Liver (tissue), 3 donors: ENCODE results near the gene RAD51B.

Source experiments
- EGR1 ChIP-seq, 2 donors: IDR thresholded peaks; 2 replicates each; pipeline ENCODE4 v1.6.1; 2016 to 2018; ENCODE audit warnings: antibody characterized with exemption in 2 of 2, low read depth in 2 of 2
- FOXA1 ChIP-seq: IDR thresholded peaks from 2 replicates; pipeline ENCODE4 v1.6.1; 2016; ENCODE audit warnings: antibody characterized with exemption
- FOXA2 ChIP-seq: IDR thresholded peaks from 2 replicates; pipeline ENCODE4 v1.6.1; 2016; ENCODE audit warnings: antibody characterized with exemption
- SP1 ChIP-seq: IDR thresholded peaks from 2 replicates; pipeline ENCODE4 v1.6.1; 2018; ENCODE audit warnings: antibody characterized with exemption, mild to moderate bottlenecking
- YY1 ChIP-seq: IDR thresholded peaks from 2 replicates; pipeline ENCODE4 v1.6.1; 2016; ENCODE audit warnings: antibody characterized with exemption, mild to moderate bottlenecking
- TF ChIP-seq, protein P1 (sequence below): IDR thresholded peaks from 2 replicates; pipeline ENCODE4 v1.6.1; 2016; ENCODE audit warnings: antibody characterized with exemption
- TF ChIP-seq, protein P2 (sequence below): fragments of 150-350 bp; IDR thresholded peaks from 2 replicates; pipeline ENCODE4 v1.5.1; 2017; ENCODE audit warnings: improper control_type of control experiment, low read depth, low read length; ENCODE audit not compliant: missing input control
- TF ChIP-seq, protein P3 (sequence below): IDR thresholded peaks from 2 replicates; pipeline ENCODE4 v1.6.1; 2016; ENCODE audit warnings: antibody characterized with exemption
- donor health status: healthy.
- donor health status: healthy.

DNA sequence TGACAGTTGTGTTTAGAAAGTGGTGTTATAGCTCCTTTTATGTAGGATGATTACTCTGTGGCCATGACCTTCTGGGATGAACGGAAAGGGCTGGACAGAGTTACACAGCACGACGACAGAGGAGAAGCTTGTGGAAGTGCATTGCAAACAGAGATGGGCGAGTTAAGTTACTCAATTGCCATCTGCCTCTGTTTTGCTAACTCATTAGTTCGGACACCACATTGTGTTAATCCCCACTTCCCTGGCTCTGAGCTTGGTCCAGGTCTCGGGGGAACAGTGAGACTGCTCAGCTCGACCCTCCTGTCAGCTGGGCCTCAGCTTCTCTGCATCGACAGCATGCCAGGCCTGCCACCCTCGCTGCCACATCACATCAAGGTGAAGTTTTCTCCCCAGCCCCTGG is 565.3 kb downstream of the RAD51B start:
- TF ChIP-seq, protein P1, sequence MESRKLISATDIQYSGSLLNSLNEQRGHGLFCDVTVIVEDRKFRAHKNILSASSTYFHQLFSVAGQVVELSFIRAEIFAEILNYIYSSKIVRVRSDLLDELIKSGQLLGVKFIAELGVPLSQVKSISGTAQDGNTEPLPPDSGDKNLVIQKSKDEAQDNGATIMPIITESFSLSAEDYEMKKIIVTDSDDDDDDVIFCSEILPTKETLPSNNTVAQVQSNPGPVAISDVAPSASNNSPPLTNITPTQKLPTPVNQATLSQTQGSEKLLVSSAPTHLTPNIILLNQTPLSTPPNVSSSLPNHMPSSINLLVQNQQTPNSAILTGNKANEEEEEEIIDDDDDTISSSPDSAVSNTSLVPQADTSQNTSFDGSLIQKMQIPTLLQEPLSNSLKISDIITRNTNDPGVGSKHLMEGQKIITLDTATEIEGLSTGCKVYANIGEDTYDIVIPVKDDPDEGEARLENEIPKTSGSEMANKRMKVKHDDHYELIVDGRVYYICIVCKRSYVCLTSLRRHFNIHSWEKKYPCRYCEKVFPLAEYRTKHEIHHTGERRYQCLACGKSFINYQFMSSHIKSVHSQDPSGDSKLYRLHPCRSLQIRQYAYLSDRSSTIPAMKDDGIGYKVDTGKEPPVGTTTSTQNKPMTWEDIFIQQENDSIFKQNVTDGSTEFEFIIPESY: no peak
- TF ChIP-seq, protein P2, sequence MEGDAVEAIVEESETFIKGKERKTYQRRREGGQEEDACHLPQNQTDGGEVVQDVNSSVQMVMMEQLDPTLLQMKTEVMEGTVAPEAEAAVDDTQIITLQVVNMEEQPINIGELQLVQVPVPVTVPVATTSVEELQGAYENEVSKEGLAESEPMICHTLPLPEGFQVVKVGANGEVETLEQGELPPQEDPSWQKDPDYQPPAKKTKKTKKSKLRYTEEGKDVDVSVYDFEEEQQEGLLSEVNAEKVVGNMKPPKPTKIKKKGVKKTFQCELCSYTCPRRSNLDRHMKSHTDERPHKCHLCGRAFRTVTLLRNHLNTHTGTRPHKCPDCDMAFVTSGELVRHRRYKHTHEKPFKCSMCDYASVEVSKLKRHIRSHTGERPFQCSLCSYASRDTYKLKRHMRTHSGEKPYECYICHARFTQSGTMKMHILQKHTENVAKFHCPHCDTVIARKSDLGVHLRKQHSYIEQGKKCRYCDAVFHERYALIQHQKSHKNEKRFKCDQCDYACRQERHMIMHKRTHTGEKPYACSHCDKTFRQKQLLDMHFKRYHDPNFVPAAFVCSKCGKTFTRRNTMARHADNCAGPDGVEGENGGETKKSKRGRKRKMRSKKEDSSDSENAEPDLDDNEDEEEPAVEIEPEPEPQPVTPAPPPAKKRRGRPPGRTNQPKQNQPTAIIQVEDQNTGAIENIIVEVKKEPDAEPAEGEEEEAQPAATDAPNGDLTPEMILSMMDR: no peak
- TF ChIP-seq YY1 (no peak), SP1 (no peak), FOXA1 (no peak), FOXA2 (no peak), EGR1 (IDR thresholded peaks at IDR 0.05; ENCODE audit: low read depth in 2 of 2) (no peak)
- TF ChIP-seq, protein P3, sequence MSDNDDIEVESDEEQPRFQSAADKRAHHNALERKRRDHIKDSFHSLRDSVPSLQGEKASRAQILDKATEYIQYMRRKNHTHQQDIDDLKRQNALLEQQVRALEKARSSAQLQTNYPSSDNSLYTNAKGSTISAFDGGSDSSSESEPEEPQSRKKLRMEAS: no peak
